HL-60 (cell line): ENCODE results near the gene CFAP97D2.
"Not testable (repeated sequence)": the region's sequence is repeated elsewhere in the genome, so short reads cannot be mapped to it uniquely, and the experiment has no call there.

Experiments used
- DNase-seq, 2 experiments: peaks; one replicate each; pipeline ENCODE4 v3.0.0-alpha.2; 2010 to 2020; ENCODE audit warnings: low read depth in 1 of 2, low spot score in 1 of 2
- H3K27ac ChIP-seq: fragments of 250-450 bp; sonication (Bioruptor Pico); replicated peaks from 2 replicates; pipeline ENCODE4 v1.5.1; 2020; ENCODE audit warnings: mild to moderate bottlenecking, moderate library complexity
- H3K27me3 ChIP-seq: fragments of 250-450 bp; sonication (Bioruptor Pico); 2 replicates; pipeline ENCODE4 v1.5.1; 2021; ENCODE audit warnings: mild to moderate bottlenecking, moderate library complexity; ENCODE audit not compliant: insufficient read depth, poor library complexity, severe bottlenecking
- H3K4me3 ChIP-seq: replicated peaks from 2 replicates; pipeline ENCODE4 v1.5.1; 2011; ENCODE audit warnings: mild to moderate bottlenecking, control low read depth, low read length; ENCODE audit not compliant: insufficient read depth
- CTCF ChIP-seq: IDR thresholded peaks from one replicate; pipeline ENCODE4 v1.5.1; 2011; ENCODE audit warnings: low read length, control low read depth, inconsistent platforms; ENCODE audit not compliant: insufficient read depth
- GABPA ChIP-seq: IDR thresholded peaks from 2 replicates; pipeline ENCODE4 v1.6.1; 2012; ENCODE audit warnings: low read depth
- POLR2AphosphoS5 ChIP-seq: IDR thresholded peaks from 2 replicates; pipeline ENCODE4 v1.6.1; 2012; ENCODE audit warnings: low read depth
- REST ChIP-seq: IDR thresholded peaks from 2 replicates; pipeline ENCODE4 v1.6.1; 2012; ENCODE audit warnings: low read depth; ENCODE audit not compliant: insufficient replicate concordance
- SPI1 ChIP-seq: IDR thresholded peaks from 2 replicates; pipeline ENCODE4 v1.6.1; 2012; ENCODE audit warnings: low read depth, mild to moderate bottlenecking, borderline replicate concordance

The CFAP97D2 gene

GRCh38 chr13:114261328-114261965 is 82.4 kb downstream of the CFAP97D2 start:
- Histone ChIP-seq H3K27ac (no peak overlapping the region), H3K27me3 (no peaks in the 10 kb centered on the region), H3K4me3 (no peak overlapping the region)
- no peak for DNase-seq
- TF ChIP-seq POLR2AphosphoS5 (no peak), REST (no peak), CTCF (no peak), GABPA (no peak), SPI1 (no peak)

GRCh38 chr13:114263578-114263977 is 84.5 kb downstream of the CFAP97D2 start:
- Histone ChIP-seq H3K4me3 (no peak overlapping the region), H3K27me3 (no peaks in the 10 kb centered on the region), H3K27ac (no peak overlapping the region)
- TF ChIP-seq POLR2AphosphoS5 = no peak
- TF ChIP-seq SPI1 = no peak
- TF ChIP-seq GABPA = no peak
- TF ChIP-seq CTCF = no peak
- TF ChIP-seq REST = no peak
- no peak for DNase-seq

- H3K27ac ChIP-seq, H3K27me3 ChIP-seq, DNase-seq, H3K4me3 ChIP-seq: not testable (repeated sequence)
Observed at GRCh38 chr13:114264313-114264712, 85.3 kb downstream of the CFAP97D2 start.

- no peak overlapping the region for H3K4me3 ChIP-seq
- no peak for DNase-seq
- no peaks in the 10 kb centered on the region for H3K27me3 ChIP-seq
- TF ChIP-seq SPI1 (no peak), CTCF (no peak), GABPA (no peak), REST (no peak), POLR2AphosphoS5 (no peak)
- no peak overlapping the region for H3K27ac ChIP-seq
Observed at GRCh38 chr13:114264886-114265611, 86.0 kb downstream of the CFAP97D2 start.
